Pancreas (tissue), 10 donors: ENCODE measurements around the gene HOXA1. TPM values are rescaled to one million over a fixed set of nuclear protein-coding genes. Genes with fewer than 3 reads are reported as not detected.

ENCODE experiments used
- ATAC-seq, 4 donors: fragments of 200-7000 bp; cut with Tn5 transposase; one replicate each; pipeline versions ENCODE4 v1.8.0 to v1.9.1; 2020; ENCODE audit warnings: mild to moderate bottlenecking in 4 of 4, moderate library complexity in 4 of 4
- DNase-seq, 6 donors: peaks; one replicate each; pipeline ENCODE4 v3.0.0-alpha.2; 2020
- FAIRE-seq: peaks from 2 replicates; lab custom pipeline; 2012; peaks lifted over from hg19 to GRCh38; lab: Jason Lieb, UNC
- H3K27ac ChIP-seq, 4 donors: fragments of 200-600 bp; sonication (generic); 1 replicate in 3 of 4; 2 replicates in 1 of 4; pipeline versions ENCODE4 v1.5.0 to v1.8.0; 2020
- H3K27me3 ChIP-seq, 4 donors: fragments of 200-600 bp; one replicate each; pipeline ENCODE4 v1.8.0; 2021
- H3K36me3 ChIP-seq, 3 donors: fragments of 200-600 bp; sonication (generic) in 1 of 3; one replicate each; pipeline versions ENCODE4 v1.5.0 to v1.8.0; 2020 to 2021
- H3K4me1 ChIP-seq, 3 donors: fragments of 200-600 bp; one replicate each; pipeline ENCODE4 v1.8.0; 2021
- H3K4me3 ChIP-seq, 4 donors: fragments of 200-600 bp; sonication (generic) in 2 of 4; one replicate each; pipeline versions ENCODE4 v1.5.0 to v1.8.0; 2020 to 2021
- H3K9me3 ChIP-seq, 4 donors: fragments of 200-600 bp; one replicate each; pipeline ENCODE4 v1.8.0; 2021
- WGBS, 2 donors: extraction: QIAGEN DNeasy Blood & Tissue Kit; methylation state at CpG; one replicate each; pipeline ENCODE4 v1.1.7; 2013; 5-methylcytosine and 5-hydroxymethylcytosine counted together
- intact Hi-C, 3 donors: fragments of 100-400 bp; cut with DNase I; formaldehyde crosslinking; loops; one replicate each; pipeline versions ENCODE4 v1.11.1 to v1.14.2; 2022
- polyA plus RNA-seq, 2 donors: library from polyadenylated mRNA; stranded (reverse); fragments of 200-250 nt; gene quantifications; one replicate each; pipeline ENCODE4 v1.2.3, GENCODE V29; 2013
- total RNA-seq, 6 donors: library from RNA; stranded (reverse); fragmentation: NEBNext Ultra II Directional in 4 of 6; extraction: Animal tissue kit (Norgen Biotek cat#: 25700) in 4 of 6; gene quantifications; one replicate each; pipeline versions ENCODE4 v1.2.1 to v1.2.4, GENCODE V29; 2021 to 2023
- TF ChIP-seq, protein P1 (sequence below), 4 donors: fragments of 200-600 bp; sonication (generic) in 3 of 4; IDR thresholded peaks; one replicate each; pipeline versions ENCODE4 v1.5.0 to v1.8.0; 2021; ENCODE audit warnings: antibody characterized with exemption in 4 of 4
- donor health status: healthy with polysubstance abuse.
- donor health status: DM: no; HTN: no; CAD: no; lungs with moderate emphysema.
- donor health status: DM: no; HTN: no; CAD: no.
- donor health status: control.
- donor health status: control.
- donor health status: Bipolar disorder and iron deficiency.
- donor health status: DM: yes; HTN: yes; CAD: no.
- donor health status: DM: no; HTN: no; CAD: no.
- donor health status: DM: no; HTN: no; CAD: no.
- donor health status: DM: yes; HTN: yes; CAD: no.

Gene HOXA1
- total and polyA plus RNA-seq, 8 donors: 0.05 to 0.16 (median 0.12) TPM; not detected in 5

DNA sequence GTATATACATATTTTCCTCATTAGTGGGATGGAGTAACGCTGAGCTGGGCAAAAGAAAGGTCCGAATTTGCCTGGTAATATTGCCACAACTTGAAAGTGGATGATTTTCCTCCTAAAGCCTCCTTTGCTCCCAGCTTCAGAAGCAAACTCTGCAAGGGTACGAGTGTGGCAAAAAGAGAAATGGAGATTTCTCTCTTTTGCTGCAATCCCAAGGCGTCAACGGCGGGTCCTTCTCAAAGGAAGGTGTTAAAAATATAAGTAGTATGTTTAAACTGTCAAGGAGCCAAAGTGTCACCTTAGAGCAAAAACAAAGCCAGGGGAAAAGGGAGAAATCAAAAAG is 19.1 kb upstream of the HOXA1 start:
- Histone ChIP-seq H3K27me3 (peaks cover 0 to 57% (median 2%) of the 10 kb centered on the region in 4 donors), H3K4me3 (peak overlapping the region in 3 of 4 donors; percentile 2 to 34 (median 19)), H3K9me3 (no peaks in the 10 kb centered on the region), H3K36me3 (no peaks in the 10 kb centered on the region), H3K4me1 (no peaks in the 10 kb centered on the region), H3K27ac (peak overlapping the region in 1 of 4 donors; percentile 44)
- TF ChIP-seq, protein P1, sequence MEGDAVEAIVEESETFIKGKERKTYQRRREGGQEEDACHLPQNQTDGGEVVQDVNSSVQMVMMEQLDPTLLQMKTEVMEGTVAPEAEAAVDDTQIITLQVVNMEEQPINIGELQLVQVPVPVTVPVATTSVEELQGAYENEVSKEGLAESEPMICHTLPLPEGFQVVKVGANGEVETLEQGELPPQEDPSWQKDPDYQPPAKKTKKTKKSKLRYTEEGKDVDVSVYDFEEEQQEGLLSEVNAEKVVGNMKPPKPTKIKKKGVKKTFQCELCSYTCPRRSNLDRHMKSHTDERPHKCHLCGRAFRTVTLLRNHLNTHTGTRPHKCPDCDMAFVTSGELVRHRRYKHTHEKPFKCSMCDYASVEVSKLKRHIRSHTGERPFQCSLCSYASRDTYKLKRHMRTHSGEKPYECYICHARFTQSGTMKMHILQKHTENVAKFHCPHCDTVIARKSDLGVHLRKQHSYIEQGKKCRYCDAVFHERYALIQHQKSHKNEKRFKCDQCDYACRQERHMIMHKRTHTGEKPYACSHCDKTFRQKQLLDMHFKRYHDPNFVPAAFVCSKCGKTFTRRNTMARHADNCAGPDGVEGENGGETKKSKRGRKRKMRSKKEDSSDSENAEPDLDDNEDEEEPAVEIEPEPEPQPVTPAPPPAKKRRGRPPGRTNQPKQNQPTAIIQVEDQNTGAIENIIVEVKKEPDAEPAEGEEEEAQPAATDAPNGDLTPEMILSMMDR (IDR thresholded peaks at IDR 0.05): no peak
- FAIRE-seq (no peak), DNase-seq (no peak), ATAC-seq (no peak)
- intact Hi-C loops: no loop called here
- 29 to 35% methylated on average over 6 of the region's 6 CpGs for WGBS, 2 donors

DNA sequence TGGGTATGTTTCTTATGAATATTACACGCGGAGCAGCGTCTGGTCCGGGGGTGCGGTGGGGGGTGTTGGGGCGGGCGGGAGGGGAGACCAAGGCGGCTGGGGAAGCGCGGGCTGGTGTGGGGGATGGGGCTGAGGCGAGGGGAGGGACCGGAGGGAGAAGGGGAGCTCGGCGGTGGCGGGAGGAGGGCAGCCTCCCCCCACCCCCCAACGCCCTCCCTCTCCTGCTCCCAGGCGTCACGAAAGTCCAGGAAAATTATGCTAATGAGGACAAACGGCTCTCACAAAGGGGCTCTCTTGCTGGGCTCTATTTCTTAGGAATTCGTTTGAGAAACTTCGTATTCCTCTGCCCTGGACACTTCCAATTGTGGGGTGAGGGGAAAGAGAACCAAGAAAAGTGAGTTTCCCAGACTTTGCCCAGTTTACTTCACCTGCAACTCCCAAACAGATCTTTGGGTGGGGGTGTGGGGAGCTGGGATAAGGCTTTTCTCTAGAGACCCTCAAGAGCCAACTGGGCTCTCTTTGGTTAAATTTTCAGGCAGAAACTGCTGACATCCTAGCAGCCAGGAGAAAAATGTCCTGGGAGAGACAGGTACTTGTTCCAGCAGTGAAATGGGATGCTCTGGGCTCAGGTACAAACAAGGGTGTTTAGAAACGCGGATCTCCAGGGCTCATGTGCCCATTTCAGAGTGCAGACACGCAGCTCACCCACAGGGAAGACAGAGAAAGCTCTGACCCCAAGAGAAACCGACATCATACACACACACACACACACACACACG is 18.4 kb upstream of the HOXA1 start:
- H3K27me3 ChIP-seq: peaks cover 0 to 57% (median 2%) of the 10 kb centered on the region in 4 donors
- TF ChIP-seq, protein P1 (IDR thresholded peaks at IDR 0.05): no peak
- no peaks in the 10 kb centered on the region for H3K9me3 ChIP-seq
- ATAC-seq: peak in 2 of 4 donors; percentile 24 to 30
- H3K4me3 ChIP-seq: peak overlapping the region in 1 of 4 donors; percentile 18
- intact Hi-C loops: no loop called here
- 12 to 13% methylated on average over 18 to 26 of the region's 26 CpGs for WGBS, 2 donors
- no peaks in the 10 kb centered on the region for H3K36me3 ChIP-seq
- no peak for DNase-seq
- H3K27ac ChIP-seq: peak overlapping the region in 1 of 4 donors; percentile 69
- no peak for FAIRE-seq
- no peaks in the 10 kb centered on the region for H3K4me1 ChIP-seq

- DNase-seq (peak in 1 of 6 donors; percentile 64), ATAC-seq (peak in 3 of 4 donors; percentile 12 to 41 (median 16)), FAIRE-seq (no peak)
- intact Hi-C loops: no loop called here
- Histone ChIP-seq H3K27me3 (peaks cover 0 to 52% (median 2%) of the 10 kb centered on the region in 4 donors), H3K4me1 (no peaks in the 10 kb centered on the region), H3K36me3 (no peaks in the 10 kb centered on the region), H3K9me3 (no peaks in the 10 kb centered on the region), H3K27ac (peak overlapping the region in 2 of 4 donors; percentile 16 to 69), H3K4me3 (peak overlapping the region in 3 of 4 donors; percentile 12 to 18 (median 14))
- TF ChIP-seq, protein P1 (IDR thresholded peaks at IDR 0.05): no peak
- WGBS, 2 donors: 8 to 16% methylated on average over 43 to 57 of the region's 57 CpGs
Measured at GRCh38 chr7:27112955-27113949, 17.5 kb upstream of the HOXA1 start.

- no peak for FAIRE-seq
- peaks cover 0 to 55% (median 3%) of the 10 kb centered on the region in 4 donors for H3K27me3 ChIP-seq
- H3K36me3 ChIP-seq: no peaks in the 10 kb centered on the region
- ATAC-seq: no peak
- DNase-seq: no peak
- H3K9me3 ChIP-seq: no peaks in the 10 kb centered on the region
- TF ChIP-seq, protein P1 (IDR thresholded peaks at IDR 0.05): no peak
- H3K27ac ChIP-seq: peak overlapping the region in 1 of 4 donors; percentile 69
- H3K4me3 ChIP-seq: no peak overlapping the region
- no peaks in the 10 kb centered on the region for H3K4me1 ChIP-seq
- intact Hi-C loops: no loop called here
- 32 to 42% methylated on average over 4 of the region's 4 CpGs for WGBS, 2 donors
Measured at GRCh38 chr7:27112361-27112760, 16.6 kb upstream of the HOXA1 start.
